Measurements from ENCODE around the gene CDCP2.

The CDCP2 gene

GRCh38 chr1:54176621-54177327 is 24.0 kb upstream of the CDCP2 start:
- DNase-seq (ENCODE audit: low read depth) = no peak
- TF ChIP-seq CTCF (IDR thresholded peaks at IDR 0.05; ENCODE audit: control insufficient read depth, extremely low read depth, insufficient read depth) = no peak
- no peak overlapping the region for H3K4me3 ChIP-seq (ENCODE audit: low read depth, low read length)

- no peak for DNase-seq (ENCODE audit: low read depth)
- no peak overlapping the region for H3K4me3 ChIP-seq (ENCODE audit: low read depth, low read length)
- no peak for TF ChIP-seq CTCF (IDR thresholded peaks at IDR 0.05; ENCODE audit: control insufficient read depth, extremely low read depth, insufficient read depth)
Measured at GRCh38 chr1:54174106-54174505, 21.3 kb upstream of the CDCP2 start.

GRCh38 chr1:54173681-54174080 is 20.9 kb upstream of the CDCP2 start:
- no peak for DNase-seq (ENCODE audit: low read depth)
- no peak overlapping the region for H3K4me3 ChIP-seq (ENCODE audit: low read depth, low read length)
- no peak for TF ChIP-seq CTCF (IDR thresholded peaks at IDR 0.05; ENCODE audit: control insufficient read depth, extremely low read depth, insufficient read depth)

- H3K4me3 ChIP-seq (ENCODE audit: low read depth, low read length) = no peak overlapping the region
- DNase-seq (ENCODE audit: low read depth) = no peak
- no peak for TF ChIP-seq CTCF (IDR thresholded peaks at IDR 0.05; ENCODE audit: control insufficient read depth, extremely low read depth, insufficient read depth)
Measured at GRCh38 chr1:54172614-54173599, 20.1 kb upstream of the CDCP2 start.

- DNase-seq (ENCODE audit: low read depth) = no peak
- TF ChIP-seq CTCF (IDR thresholded peaks at IDR 0.05; ENCODE audit: control insufficient read depth, extremely low read depth, insufficient read depth) = no peak
- H3K4me3 ChIP-seq (ENCODE audit: low read depth, low read length) = no peak overlapping the region
Measured at GRCh38 chr1:54171606-54172005, 18.8 kb upstream of the CDCP2 start.

- DNase-seq (ENCODE audit: low read depth) = no peak
- H3K4me3 ChIP-seq (ENCODE audit: low read depth, low read length) = no peak overlapping the region
- TF ChIP-seq CTCF (IDR thresholded peaks at IDR 0.05; ENCODE audit: control insufficient read depth, extremely low read depth, insufficient read depth) = no peak
Measured at GRCh38 chr1:54171016-54171415, 18.2 kb upstream of the CDCP2 start.
